SU-DHL-6 (cell line): ENCODE measurements around the gene GRAMD4.

Source experiments
- H2AFZ ChIP-seq: fragments of 200-600 bp; sonication (generic); 2 replicates; pipeline ENCODE4 v1.6.1; 2014; ENCODE audit warnings: low read depth, mild to moderate bottlenecking, moderate library complexity, mixed read lengths, antibody characterized with exemption, low read length; ENCODE audit not compliant: severe bottlenecking
- H3F3A ChIP-seq: fragments of 200-600 bp; shearing (Covaris generic); 2 replicates; pipeline ENCODE4 v1.6.0; 2016; ENCODE audit warnings: antibody characterized with exemption, mild to moderate bottlenecking; ENCODE audit not compliant: insufficient read depth
- H3K27ac ChIP-seq: fragments of 200-600 bp; sonication (generic); 2 replicates; pipeline ENCODE4 v1.5.1; 2016; ENCODE audit warnings: low read depth, mild to moderate bottlenecking, low read length, moderate library complexity, mixed read lengths
- H3K27me3 ChIP-seq: fragments of 200-600 bp; sonication (generic), shearing (Covaris generic); 2 replicates; pipeline ENCODE4 v1.6.0; 2014; ENCODE audit warnings: mild to moderate bottlenecking, low read length
- H3K36me3 ChIP-seq: fragments of 200-600 bp; sonication (generic); 2 replicates; pipeline ENCODE4 v1.6.1; 2014; ENCODE audit warnings: mild to moderate bottlenecking, low read length, mixed read lengths
- H3K4me2 ChIP-seq: fragments of 300-600, 200-600 bp; shearing (Covaris generic), sonication (generic); 2 replicates; pipeline ENCODE4 v1.6.0; 2014; ENCODE audit warnings: low read length, low read depth, mild to moderate bottlenecking; ENCODE audit not compliant: poor library complexity, severe bottlenecking
- H3K4me3 ChIP-seq: fragments of 200-600 bp; sonication (generic); 2 replicates; pipeline ENCODE4 v1.5.1; 2014; ENCODE audit warnings: antibody characterized with exemption, low read length, mild to moderate bottlenecking, mixed read lengths; ENCODE audit not compliant: insufficient read depth, poor library complexity, severe bottlenecking
- H3K79me2 ChIP-seq: fragments of 200-600 bp; sonication (generic); 2 replicates; pipeline ENCODE4 v1.6.1; 2014; ENCODE audit warnings: mild to moderate bottlenecking, low read length, moderate library complexity; ENCODE audit not compliant: insufficient read depth
- H3K9ac ChIP-seq: fragments of 200-600 bp; sonication (generic); 2 replicates; pipeline ENCODE4 v1.7.0; 2014; ENCODE audit warnings: mild to moderate bottlenecking, low read length
- H3K9me2 ChIP-seq: fragments of 200-600 bp; sonication (generic); replicated peaks from 2 replicates; pipeline ENCODE4 v1.6.1; 2014; ENCODE audit warnings: low read length; ENCODE audit not compliant: insufficient read depth
- H3K9me3 ChIP-seq: fragments of 200-600 bp; sonication (generic); 2 replicates; pipeline ENCODE4 v1.6.1; 2014; ENCODE audit warnings: low read length, mixed read lengths; ENCODE audit not compliant: insufficient read depth
- H4K20me1 ChIP-seq: fragments of 200-600 bp; sonication (generic); 2 replicates; pipeline ENCODE4 v1.6.1; 2014; ENCODE audit warnings: low read depth, mild to moderate bottlenecking, antibody characterized with exemption, low read length, moderate library complexity, mixed read lengths
- EZH2phosphoT487 ChIP-seq: fragments of 200-600 bp; sonication (generic), shearing (Covaris generic); conservative IDR thresholded peaks from 2 replicates; pipeline ENCODE4 v1.6.1; 2018; ENCODE audit warnings: mild to moderate bottlenecking, antibody characterized with exemption, low read length, moderate library complexity, mixed read lengths
- TF ChIP-seq, protein P1 (sequence below): fragments of 200-600 bp; sonication (generic); IDR thresholded peaks from one replicate; pipeline ENCODE4 v1.5.1; 2017; ENCODE audit warnings: antibody characterized with exemption, mild to moderate bottlenecking, low read length, moderate library complexity; ENCODE audit not compliant: insufficient read depth, poor library complexity, severe bottlenecking

The GRAMD4 gene

DNA sequence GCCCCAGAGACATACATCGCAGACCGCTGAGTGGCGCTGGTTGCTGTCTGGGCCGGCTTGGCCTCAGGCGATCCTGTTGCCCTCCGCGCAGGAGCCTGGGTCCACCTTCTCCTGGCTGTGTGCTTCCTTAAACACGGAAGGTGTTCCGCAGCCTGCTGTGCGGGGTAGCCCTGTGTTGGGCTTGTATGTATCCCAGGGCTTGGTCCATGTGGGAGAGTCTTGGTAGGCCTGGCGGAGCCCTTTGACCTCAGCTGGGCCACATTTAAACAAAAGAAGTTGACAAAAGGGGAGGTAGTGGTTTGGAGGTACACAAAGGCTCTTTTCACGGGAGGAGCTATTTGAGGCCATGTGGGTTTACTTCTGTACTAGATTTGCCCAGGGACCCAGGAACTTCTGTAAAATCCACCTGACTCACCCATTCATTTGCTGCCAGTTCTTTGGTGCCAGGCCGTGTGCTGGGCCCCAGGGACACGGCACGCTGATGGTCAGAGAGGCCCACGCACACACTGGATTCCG, 11.0 kb upstream of the GRAMD4 start:
- H3K36me3 ChIP-seq, result no peaks in the 10 kb centered on the region
- H4K20me1 ChIP-seq, result no peaks in the 10 kb centered on the region
- no peak overlapping the region for H3K27ac ChIP-seq
- H3K4me3 ChIP-seq, result no peak overlapping the region
- H3K9me2 ChIP-seq, result no peaks in the 10 kb centered on the region
- H3F3A ChIP-seq, result no peaks in the 10 kb centered on the region
- H3K9me3 ChIP-seq, result no peaks in the 10 kb centered on the region
- H3K4me2 ChIP-seq, result no peak overlapping the region
- H3K9ac ChIP-seq, result no peak overlapping the region
- H3K79me2 ChIP-seq, result no peaks in the 10 kb centered on the region
- TF ChIP-seq, protein P1, sequence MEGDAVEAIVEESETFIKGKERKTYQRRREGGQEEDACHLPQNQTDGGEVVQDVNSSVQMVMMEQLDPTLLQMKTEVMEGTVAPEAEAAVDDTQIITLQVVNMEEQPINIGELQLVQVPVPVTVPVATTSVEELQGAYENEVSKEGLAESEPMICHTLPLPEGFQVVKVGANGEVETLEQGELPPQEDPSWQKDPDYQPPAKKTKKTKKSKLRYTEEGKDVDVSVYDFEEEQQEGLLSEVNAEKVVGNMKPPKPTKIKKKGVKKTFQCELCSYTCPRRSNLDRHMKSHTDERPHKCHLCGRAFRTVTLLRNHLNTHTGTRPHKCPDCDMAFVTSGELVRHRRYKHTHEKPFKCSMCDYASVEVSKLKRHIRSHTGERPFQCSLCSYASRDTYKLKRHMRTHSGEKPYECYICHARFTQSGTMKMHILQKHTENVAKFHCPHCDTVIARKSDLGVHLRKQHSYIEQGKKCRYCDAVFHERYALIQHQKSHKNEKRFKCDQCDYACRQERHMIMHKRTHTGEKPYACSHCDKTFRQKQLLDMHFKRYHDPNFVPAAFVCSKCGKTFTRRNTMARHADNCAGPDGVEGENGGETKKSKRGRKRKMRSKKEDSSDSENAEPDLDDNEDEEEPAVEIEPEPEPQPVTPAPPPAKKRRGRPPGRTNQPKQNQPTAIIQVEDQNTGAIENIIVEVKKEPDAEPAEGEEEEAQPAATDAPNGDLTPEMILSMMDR, result no peak
- no peak for TF ChIP-seq EZH2phosphoT487
- no peak overlapping the region for H2AFZ ChIP-seq
- H3K27me3 ChIP-seq, result no peaks in the 10 kb centered on the region

DNA sequence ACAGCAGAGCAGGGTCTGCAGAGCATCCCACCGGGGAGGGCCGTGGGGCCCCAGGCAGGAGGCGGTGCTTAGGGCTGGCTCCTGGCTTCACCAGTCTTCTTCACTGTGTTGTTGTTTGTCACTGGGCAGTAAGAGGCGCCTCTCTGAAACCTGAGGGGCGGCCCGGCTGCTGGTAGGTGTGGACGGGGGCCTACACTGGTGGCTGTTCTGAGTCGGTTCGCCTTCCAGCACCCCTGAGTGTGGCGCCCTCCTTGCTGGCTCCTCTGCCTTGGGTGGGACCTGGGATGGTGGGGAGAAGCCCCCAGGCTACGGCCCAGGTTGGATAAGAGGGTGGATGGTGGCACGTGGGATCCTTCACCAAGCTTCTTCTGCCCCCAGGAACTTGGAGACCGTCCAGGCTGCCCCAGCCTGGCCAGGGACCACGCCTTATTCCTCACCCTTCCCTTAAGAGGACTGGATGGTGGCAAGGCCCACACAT, 10.4 kb upstream of the GRAMD4 start:
- Histone ChIP-seq H3K9me3 (no peaks in the 10 kb centered on the region), H3K27ac (no peak overlapping the region), H3K27me3 (no peaks in the 10 kb centered on the region), H3K79me2 (no peaks in the 10 kb centered on the region), H3K9ac (no peak overlapping the region), H2AFZ (no peak overlapping the region), H3K9me2 (no peaks in the 10 kb centered on the region), H3F3A (no peaks in the 10 kb centered on the region), H3K36me3 (no peaks in the 10 kb centered on the region), H3K4me3 (no peak overlapping the region), H3K4me2 (no peak overlapping the region), H4K20me1 (no peaks in the 10 kb centered on the region)
- TF ChIP-seq, protein P1, result no peak
- TF ChIP-seq EZH2phosphoT487, result no peak

DNA sequence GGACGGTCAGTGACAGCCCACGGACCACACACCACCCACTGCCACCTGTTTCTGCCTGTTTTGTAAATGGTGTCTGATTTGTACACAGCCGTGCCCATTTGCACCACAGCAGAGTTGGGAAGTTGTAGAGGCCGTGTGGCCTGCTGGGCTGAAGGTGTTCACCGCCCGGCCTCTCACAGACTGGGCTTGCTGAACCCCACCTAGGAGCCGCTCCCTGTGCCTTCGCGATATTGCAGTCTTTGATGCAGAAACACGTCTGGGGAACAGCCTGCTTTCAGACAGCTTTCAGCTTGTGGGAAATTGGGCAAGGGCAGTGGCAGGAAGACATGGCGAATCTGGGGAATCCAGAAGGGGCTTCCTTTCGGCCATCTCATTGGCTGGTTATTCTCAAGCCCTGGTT, 9.8 kb upstream of the GRAMD4 start:
- H3F3A ChIP-seq, result no peaks in the 10 kb centered on the region
- no peaks in the 10 kb centered on the region for H4K20me1 ChIP-seq
- no peak overlapping the region for H3K27ac ChIP-seq
- no peaks in the 10 kb centered on the region for H3K9me3 ChIP-seq
- H3K9me2 ChIP-seq, result no peaks in the 10 kb centered on the region
- H3K79me2 ChIP-seq, result no peaks in the 10 kb centered on the region
- H3K4me2 ChIP-seq, result no peak overlapping the region
- no peak overlapping the region for H3K4me3 ChIP-seq
- no peak overlapping the region for H2AFZ ChIP-seq
- no peak overlapping the region for H3K9ac ChIP-seq
- no peaks in the 10 kb centered on the region for H3K36me3 ChIP-seq
- TF ChIP-seq, protein P1, result no peak
- TF ChIP-seq EZH2phosphoT487, result no peak
- H3K27me3 ChIP-seq, result no peaks in the 10 kb centered on the region
